ENCODE data around the gene P4HTM. TPM values are rescaled to one million over a fixed set of nuclear protein-coding genes. Genes with fewer than 3 reads are reported as not detected.

P4HTM gene, protein sequence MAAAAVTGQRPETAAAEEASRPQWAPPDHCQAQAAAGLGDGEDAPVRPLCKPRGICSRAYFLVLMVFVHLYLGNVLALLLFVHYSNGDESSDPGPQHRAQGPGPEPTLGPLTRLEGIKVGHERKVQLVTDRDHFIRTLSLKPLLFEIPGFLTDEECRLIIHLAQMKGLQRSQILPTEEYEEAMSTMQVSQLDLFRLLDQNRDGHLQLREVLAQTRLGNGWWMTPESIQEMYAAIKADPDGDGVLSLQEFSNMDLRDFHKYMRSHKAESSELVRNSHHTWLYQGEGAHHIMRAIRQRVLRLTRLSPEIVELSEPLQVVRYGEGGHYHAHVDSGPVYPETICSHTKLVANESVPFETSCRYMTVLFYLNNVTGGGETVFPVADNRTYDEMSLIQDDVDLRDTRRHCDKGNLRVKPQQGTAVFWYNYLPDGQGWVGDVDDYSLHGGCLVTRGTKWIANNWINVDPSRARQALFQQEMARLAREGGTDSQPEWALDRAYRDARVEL
- 55.4 and 56.2 TPM in 2 replicates for total RNA-seq

GRCh38 chr3:48989796-48990635 lies at the start of gene P4HTM:
Gene P4HTM (plus strand): TSS chr3:48990241. CDS start chr3:48990257, 16 bp downstream.

DNA sequence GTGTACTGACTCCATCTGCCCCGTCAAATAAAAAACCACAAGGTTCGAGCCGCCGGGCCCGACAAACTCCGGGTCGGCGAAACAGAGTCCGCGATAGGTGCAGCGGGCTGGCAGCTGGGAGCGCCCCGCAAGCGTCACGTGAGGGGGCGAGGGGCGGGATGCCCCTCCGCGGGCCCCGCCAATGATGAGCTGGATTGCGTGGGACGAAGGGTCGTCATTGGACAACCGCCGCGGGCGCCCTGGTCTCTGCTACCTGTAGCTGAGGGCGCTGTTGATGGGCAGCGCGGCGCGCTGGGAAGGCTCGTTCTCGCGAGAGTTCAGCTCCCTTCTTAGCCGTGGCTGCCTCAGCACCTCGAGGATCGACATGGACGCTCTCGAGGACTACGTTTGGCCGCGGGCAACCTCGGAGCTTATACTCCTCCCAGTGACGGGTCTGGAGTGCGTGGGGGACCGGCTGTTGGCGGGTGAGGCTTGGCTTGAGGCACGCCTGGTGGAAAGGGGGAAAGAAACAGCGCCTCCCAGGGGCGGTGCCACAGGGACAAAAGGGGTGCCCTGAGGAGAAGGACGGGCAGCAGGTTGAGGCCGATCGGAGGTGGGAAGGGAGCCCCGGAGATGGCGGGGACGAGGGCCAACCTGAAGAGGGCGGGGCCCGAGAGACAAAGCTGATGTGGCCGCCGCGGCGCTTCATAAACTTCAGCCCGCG lies 17.2 kb downstream of the P4HTM start, which contains the start of gene WDR6:
WDR6 (plus strand) TSS at position 324 of the 703 bp plus-strand sequence; CDS start at position 365, 41 bp downstream.

GRCh38 chr3:49017971-49018706 lies 28.1 kb downstream of the P4HTM start, which contains the start of gene DALRD3:
Gene DALRD3 (minus strand): TSS chr3:49018580. CDS start chr3:49018564, 16 bp downstream.

DNA sequence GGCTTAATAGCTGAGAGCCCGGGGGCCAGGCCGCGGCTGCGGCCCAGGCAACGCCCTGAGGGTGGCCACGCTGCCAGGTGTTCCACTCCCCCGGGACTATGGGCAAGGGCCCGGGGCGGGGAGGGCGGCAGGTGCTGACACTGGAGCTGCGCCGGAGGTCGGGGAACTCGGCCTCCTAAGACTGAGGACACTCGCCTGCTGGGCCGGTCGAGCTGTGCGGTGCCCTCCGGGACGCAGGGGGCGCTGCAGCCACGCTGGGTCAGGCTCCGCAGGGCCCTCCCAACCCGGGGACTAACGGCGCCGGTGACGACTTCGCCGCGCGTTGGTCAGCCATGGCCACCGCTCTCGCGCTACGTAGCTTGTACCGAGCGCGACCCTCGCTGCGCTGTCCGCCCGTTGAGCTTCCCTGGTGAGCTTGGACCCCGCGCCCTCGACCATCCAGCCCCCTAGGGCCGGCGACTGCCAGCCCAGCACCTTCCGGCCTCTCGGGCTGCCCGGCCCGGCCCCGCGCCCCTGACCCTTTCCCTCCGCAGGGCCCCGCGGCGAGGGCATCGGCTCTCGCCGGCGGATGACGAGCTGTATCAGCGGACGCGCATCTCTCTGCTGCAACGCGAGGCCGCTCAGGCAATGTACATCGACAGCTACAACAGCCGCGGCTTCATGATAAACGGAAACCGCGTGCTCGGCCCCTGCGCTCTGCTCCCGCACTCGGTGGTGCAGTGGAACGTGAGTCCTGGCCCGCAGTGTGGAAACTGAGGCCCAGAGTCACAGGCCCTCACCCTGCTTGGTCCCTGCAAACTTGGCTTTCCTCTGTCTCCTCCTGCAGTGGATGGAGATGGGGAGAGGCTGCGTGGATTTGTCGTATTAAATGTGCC lies 32.0 kb downstream of the P4HTM start, which contains the start of gene NDUFAF3:
NDUFAF3 (plus strand) TSS at position 309 of the 875 bp plus-strand sequence; CDS start at position 333, 24 bp downstream.

GRCh38 chr3:49028673-49029562 lies 38.9 kb downstream of the P4HTM start, which contains the start of gene IMPDH2:
Gene IMPDH2 (minus strand): TSS chr3:49029398. CDS start chr3:49029350, 48 bp downstream.

Other genes starting within 250 kb of the P4HTM start
- gene PRKAR2A, start 142.4 kb upstream of the P4HTM start, total RNA-seq = 35.2 and 36.6 TPM in 2 replicates
- gene SLC25A20, start 91.4 kb upstream of the P4HTM start, total RNA-seq = 15.4 and 15.5 TPM in 2 replicates
- 68.4 and 71.4 TPM in 2 replicates for gene ARIH2, start 71.4 kb upstream of the P4HTM start, total RNA-seq
- gene WDR6, start 17.1 kb downstream of the P4HTM start, total RNA-seq = 86.2 and 121 TPM in 2 replicates
- gene DALRD3, start 28.3 kb downstream of the P4HTM start, total RNA-seq = 46.7 and 47.7 TPM in 2 replicates
- 86.3 and 95.6 TPM in 2 replicates for gene NDUFAF3, start 31.9 kb downstream of the P4HTM start, total RNA-seq
- 262 and 284 TPM in 2 replicates for gene IMPDH2, start 39.2 kb downstream of the P4HTM start, total RNA-seq
- gene QRICH1, start 103.8 kb downstream of the P4HTM start, total RNA-seq = 47.9 and 58.1 TPM in 2 replicates
- 224 and 239 TPM in 2 replicates for gene QARS1, start 114.5 kb downstream of the P4HTM start, total RNA-seq
- 57.9 and 59.6 TPM in 2 replicates for gene USP19, start 130.6 kb downstream of the P4HTM start, total RNA-seq
- gene LAMB2, start 142.8 kb downstream of the P4HTM start, total RNA-seq = 2,135 and 2,279 TPM in 2 replicates
- 14.1 and 18.4 TPM in 2 replicates for gene CCDC71, start 176.1 kb downstream of the P4HTM start, total RNA-seq
- 26.8 and 31.7 TPM in 2 replicates for gene KLHDC8B, start 181.4 kb downstream of the P4HTM start, total RNA-seq

Data from smooth muscle cell of the pulmonary artery (primary cell).